Inflammatory macrophage (primary cell): Measurements from ENCODE around the gene MTG1.
"Not testable (repeated sequence)": the region's sequence is repeated elsewhere in the genome, so short reads cannot be mapped to it uniquely, and the experiment has no call there.

Experiments
- DNase-seq, 2 donors: peaks; one replicate each; pipeline ENCODE4 v3.0.0-alpha.2; 2020 to 2022

Gene MTG1

GRCh38 chr10:133359554-133359971 is 34.4 kb upstream of the MTG1 start:
- DNase-seq: no peak

- DNase-seq: no peak
These were observed 33.9 kb upstream of the MTG1 start for GRCh38 chr10:133359972-133360610.

- no peak for DNase-seq
These were observed 32.7 kb upstream of the MTG1 start for GRCh38 chr10:133361227-133361626.

- DNase-seq: peak; percentile 13 to 33
These were observed 32.0 kb upstream of the MTG1 start for GRCh38 chr10:133361773-133362441.

- DNase-seq: no peak
These were observed 31.1 kb upstream of the MTG1 start for GRCh38 chr10:133362846-133363245.

GRCh38 chr10:133364645-133365431 is 29.1 kb upstream of the MTG1 start:
- DNase-seq: no peak

GRCh38 chr10:133365461-133366129 is 28.4 kb upstream of the MTG1 start:
- DNase-seq: no peak

GRCh38 chr10:133366130-133366478 is 27.9 kb upstream of the MTG1 start:
- no peak for DNase-seq

GRCh38 chr10:133366751-133367150 is 27.2 kb upstream of the MTG1 start:
- no peak for DNase-seq

- DNase-seq: not testable (repeated sequence)
These were observed 26.5 kb upstream of the MTG1 start for GRCh38 chr10:133367461-133367860.

- no peak for DNase-seq
These were observed 25.8 kb upstream of the MTG1 start for GRCh38 chr10:133368153-133368552.

- no peak for DNase-seq
These were observed 23.7 kb upstream of the MTG1 start for GRCh38 chr10:133370030-133370786.

GRCh38 chr10:133372507-133372906 is 21.4 kb upstream of the MTG1 start:
- no peak for DNase-seq

GRCh38 chr10:133373174-133374090 is 20.5 kb upstream of the MTG1 start, which contains the start of gene ECHS1:
ECHS1 (minus strand) TSS chr10:133373354; CDS start chr10:133373333, 21 bp downstream.
- DNase-seq: peak; percentile 96 to 97

- DNase-seq: no peak
These were observed 18.4 kb upstream of the MTG1 start for GRCh38 chr10:133375357-133376115.

- DNase-seq: not testable (repeated sequence)
These were observed 17.8 kb upstream of the MTG1 start for GRCh38 chr10:133376183-133376582.

- DNase-seq: no peak
These were observed 16.7 kb upstream of the MTG1 start for GRCh38 chr10:133377025-133377817.

- DNase-seq: no peak
These were observed 16.1 kb upstream of the MTG1 start for GRCh38 chr10:133377818-133378250.
